HG02610 (cell line): ENCODE results near the gene CEP85L.
A peak's percentile ranks its signal among the peaks of the same experiment; 100 is the strongest.

Experiments used
- ATAC-seq: cut with Tn5 transposase; IDR thresholded peaks from one replicate; pipeline ENCODE4 v1.9.1; 2021; ENCODE audit warnings: mild to moderate bottlenecking, moderate library complexity; ENCODE audit not compliant: unreplicated experiment

Gene CEP85L

GRCh38 chr6:118651282-118652050 is at the start of gene CEP85L:
Gene CEP85L (minus strand): TSS chr6:118651591. CDS start chr6:118651269, 322 bp downstream.
- peak; percentile 90 for ATAC-seq

- ATAC-seq, result no peak
These were observed 49.1 kb upstream of the CEP85L start for GRCh38 chr6:118700531-118700930.

DNA sequence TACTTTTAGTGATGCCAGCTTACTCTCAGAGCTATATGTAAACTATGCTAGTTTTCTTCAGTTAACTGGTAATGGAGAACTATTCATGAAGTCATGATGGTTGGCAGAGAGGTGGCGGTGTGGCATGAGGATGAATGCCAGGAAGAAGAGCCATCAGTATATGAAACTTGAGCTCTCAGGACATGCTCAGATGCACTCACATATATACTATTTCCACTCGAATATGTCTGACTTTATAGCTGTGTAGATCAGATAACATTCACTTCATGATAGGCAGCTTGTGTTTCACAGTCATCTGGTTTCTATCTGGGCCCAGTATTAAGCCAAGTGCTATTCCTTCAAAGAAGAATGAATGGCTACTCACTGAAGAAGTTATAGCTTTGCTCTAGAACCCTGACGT is 46.2 kb upstream of the CEP85L start:
- ATAC-seq, result no peak

DNA sequence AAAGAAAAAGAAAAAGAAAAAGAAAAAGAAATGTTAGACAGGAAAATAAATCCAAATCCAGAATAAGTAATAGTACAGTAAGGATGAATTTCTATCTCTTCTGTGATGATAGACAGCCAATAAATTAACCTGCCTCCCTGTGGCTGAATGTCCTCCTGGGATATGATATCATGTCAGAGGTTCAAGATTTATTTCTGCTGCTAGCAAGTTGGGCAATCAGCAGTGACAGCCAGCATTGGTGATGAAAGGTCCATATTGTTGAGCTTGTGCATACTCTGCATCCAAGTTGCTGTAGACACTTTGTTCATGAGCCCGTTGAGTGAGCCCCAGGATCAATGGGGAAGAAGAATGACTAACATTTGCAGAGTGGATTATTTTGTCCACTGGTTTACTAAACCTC is 44.9 kb upstream of the CEP85L start:
- no peak for ATAC-seq

DNA sequence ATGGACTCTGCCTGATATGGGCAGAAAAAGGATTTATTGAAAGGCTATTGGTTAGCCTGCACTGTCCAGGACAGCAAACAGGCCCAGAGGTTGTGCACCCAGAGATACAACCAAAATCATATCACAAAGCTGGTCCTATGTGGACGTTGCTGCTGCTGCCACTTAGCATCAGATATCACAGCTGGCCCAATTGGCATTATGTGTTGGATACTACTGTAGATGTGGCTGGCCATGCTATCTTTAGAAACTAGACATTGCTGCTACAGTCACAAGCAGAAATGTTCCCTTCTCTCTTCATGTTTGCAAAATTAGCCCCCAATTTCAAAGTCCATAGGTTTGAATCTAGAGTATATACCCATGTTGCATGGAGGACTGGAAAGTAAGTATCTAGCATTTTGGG is 42.2 kb upstream of the CEP85L start:
- no peak for ATAC-seq

DNA sequence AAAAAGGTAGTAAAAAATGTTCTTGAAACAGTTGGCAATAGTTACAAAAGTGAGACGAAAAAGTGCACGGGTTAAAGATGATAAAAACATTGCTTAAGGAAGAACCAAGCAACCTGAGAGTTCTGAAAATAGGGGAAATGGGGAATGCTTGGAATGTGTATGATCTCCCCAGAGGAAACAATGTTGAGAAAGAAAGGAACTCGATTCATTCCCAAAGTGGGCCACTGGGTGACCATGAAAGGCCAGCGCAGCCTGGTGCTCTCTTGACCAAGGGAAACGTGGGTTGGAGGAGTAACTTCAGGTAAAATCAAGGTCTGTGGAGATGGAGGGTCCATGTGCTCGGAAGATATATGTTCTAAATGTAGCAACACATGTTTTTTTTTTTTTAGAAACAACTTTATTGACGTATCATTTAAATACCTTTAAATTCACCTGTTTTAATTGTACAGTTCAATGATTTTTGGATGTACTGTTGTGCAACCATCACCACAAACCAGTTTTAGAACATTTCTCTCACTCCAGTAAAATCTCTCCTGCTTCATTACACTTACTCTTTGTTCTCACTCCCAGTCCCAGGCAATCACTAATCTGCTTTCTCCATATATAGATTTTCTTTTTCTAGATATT is 34.5 kb upstream of the CEP85L start:
- ATAC-seq, result no peak

- ATAC-seq, result no peak
These were observed 32.8 kb upstream of the CEP85L start for GRCh38 chr6:118683881-118684872.

DNA sequence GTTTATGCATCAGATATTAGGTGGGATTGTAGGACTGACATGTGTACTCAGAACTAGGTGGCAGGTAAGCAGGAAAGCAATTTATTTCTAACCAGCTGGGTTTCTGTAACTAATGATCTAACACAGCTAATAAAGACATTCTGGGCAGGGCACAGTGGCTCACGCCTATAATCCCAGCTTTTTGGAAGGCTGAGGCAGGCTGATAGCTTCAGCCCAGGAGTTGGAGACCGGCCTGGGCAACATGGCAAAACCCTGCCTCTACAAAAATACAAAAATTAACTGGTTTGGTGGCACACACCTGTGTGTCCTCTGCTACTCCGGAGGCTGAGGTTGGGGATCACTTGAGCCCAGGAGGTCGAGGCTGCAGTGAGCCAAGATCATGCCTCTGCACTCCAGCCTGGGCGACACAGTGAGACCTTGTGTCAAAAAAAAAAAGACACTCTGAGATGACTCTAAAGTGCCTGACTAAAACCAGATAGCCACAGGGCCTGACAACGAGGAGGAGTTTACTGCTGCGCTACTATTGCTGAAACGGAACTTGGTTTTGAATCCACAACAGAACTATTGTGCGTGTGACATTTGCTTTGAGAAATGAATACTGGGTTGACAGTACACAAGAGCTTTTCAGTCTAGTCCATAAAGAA is 29.2 kb upstream of the CEP85L start:
- no peak for ATAC-seq

GRCh38 chr6:118679327-118679901 is 28.0 kb upstream of the CEP85L start:
- ATAC-seq, result no peak

GRCh38 chr6:118678866-118679265 is 27.5 kb upstream of the CEP85L start:
- ATAC-seq, result no peak

GRCh38 chr6:118677193-118677592 is 25.8 kb upstream of the CEP85L start:
- ATAC-seq, result no peak

DNA sequence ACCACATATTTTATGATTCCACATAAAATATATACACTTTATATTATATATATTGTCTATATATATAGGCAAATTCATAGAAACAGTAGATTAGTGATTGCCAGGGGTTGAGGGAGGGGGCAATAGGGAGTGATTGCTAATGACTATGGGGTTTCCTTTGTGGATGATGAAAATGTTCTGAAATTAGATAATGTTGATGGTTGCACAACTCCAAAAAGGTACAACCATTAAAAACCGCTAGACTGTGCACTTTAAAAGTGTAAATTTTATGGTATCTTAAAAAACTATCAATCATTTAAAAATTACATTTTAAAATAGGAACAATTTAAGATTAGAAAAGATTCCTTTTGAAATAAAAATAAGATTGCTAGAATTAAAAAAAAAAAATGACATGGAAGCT is 23.8 kb upstream of the CEP85L start:
- no peak for ATAC-seq

DNA sequence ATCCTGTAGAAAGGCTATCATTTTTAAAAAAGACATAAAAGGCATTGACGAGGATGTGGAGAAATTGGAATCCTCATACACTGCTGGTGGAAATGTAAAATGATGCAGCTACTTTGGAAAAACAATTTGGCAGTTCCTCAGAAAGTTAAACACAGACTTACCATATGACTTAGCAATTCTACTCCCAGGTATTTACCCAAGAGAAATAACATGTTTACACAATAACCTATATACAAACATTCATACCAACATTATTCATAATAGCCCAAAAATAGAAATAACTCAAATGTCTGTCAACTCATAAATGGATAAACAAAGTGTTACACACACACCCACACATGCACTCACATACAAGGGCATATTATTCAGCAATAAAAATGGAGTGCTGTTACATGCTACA is 23.4 kb upstream of the CEP85L start:
- no peak for ATAC-seq

GRCh38 chr6:118672678-118673077 is 21.3 kb upstream of the CEP85L start:
- ATAC-seq, result no peak

- no peak for ATAC-seq
These were observed 18.2 kb upstream of the CEP85L start for GRCh38 chr6:118669561-118669960.

- no peak for ATAC-seq
These were observed 17.5 kb upstream of the CEP85L start for GRCh38 chr6:118668761-118669385.

GRCh38 chr6:118667988-118668387 is 16.6 kb upstream of the CEP85L start:
- ATAC-seq, result no peak

GRCh38 chr6:118665011-118665410 is 13.6 kb upstream of the CEP85L start:
- peak; percentile 43 for ATAC-seq

- peak; percentile 37 for ATAC-seq
These were observed 12.9 kb upstream of the CEP85L start for GRCh38 chr6:118663993-118664985.
